Fibroblast of mammary gland (primary cell): ENCODE results near the gene TRIP10.
"Not testable (repeated sequence)": the region's sequence is repeated elsewhere in the genome, so short reads cannot be mapped to it uniquely, and the experiment has no call there.

Experiments
- DNase-seq: peaks from one replicate; pipeline ENCODE4 v3.0.0-alpha.2; 2010; ENCODE audit warnings: low read depth
- H3K4me3 ChIP-seq: 2 replicates; pipeline ENCODE4 v1.5.1; 2011; ENCODE audit warnings: low read depth, mild to moderate bottlenecking, low read length, moderate library complexity; ENCODE audit not compliant: control insufficient read depth
- CTCF ChIP-seq: conservative IDR thresholded peaks from 2 replicates; pipeline ENCODE4 v1.5.1; 2011; ENCODE audit warnings: low read depth, low read length, inconsistent platforms; ENCODE audit not compliant: control insufficient read depth, insufficient read depth

TRIP10 gene

GRCh38 chr19:6706633-6706958, 32.9 kb upstream of the TRIP10 start:
- H3K4me3 ChIP-seq = no peak overlapping the region
- TF ChIP-seq CTCF = no peak
- DNase-seq = no peak

GRCh38 chr19:6707011-6707657, 32.3 kb upstream of the TRIP10 start:
- DNase-seq = no peak
- TF ChIP-seq CTCF = no peak
- no peak overlapping the region for H3K4me3 ChIP-seq

GRCh38 chr19:6707658-6708018, 31.8 kb upstream of the TRIP10 start:
- TF ChIP-seq CTCF = no peak
- no peak for DNase-seq
- no peak overlapping the region for H3K4me3 ChIP-seq

- no peak for DNase-seq
- no peak for TF ChIP-seq CTCF
- H3K4me3 ChIP-seq = no peak overlapping the region
These were observed 31.1 kb upstream of the TRIP10 start for GRCh38 chr19:6708346-6708745.

GRCh38 chr19:6708913-6709312, 30.6 kb upstream of the TRIP10 start:
- DNase-seq = not testable (repeated sequence)

GRCh38 chr19:6709549-6709948, 29.9 kb upstream of the TRIP10 start:
- DNase-seq = no peak
- H3K4me3 ChIP-seq = no peak overlapping the region
- no peak for TF ChIP-seq CTCF

More at GRCh38 chr19:6708913-6709312, 30.6 kb upstream of the TRIP10 start:
- not testable (repeated sequence) for H3K4me3 ChIP-seq

- TF ChIP-seq CTCF = no peak
- no peak overlapping the region for H3K4me3 ChIP-seq
- no peak for DNase-seq
These were observed 29.0 kb upstream of the TRIP10 start for GRCh38 chr19:6710273-6711077.
